OCI-M2 (cell line): ENCODE data around the gene TMEM72.
"Not testable (repeated sequence)": the region's sequence is repeated elsewhere in the genome, so short reads cannot be mapped to it uniquely, and the experiment has no call there.

Experiments used
- DNase-seq: peaks from one replicate; lab custom pipeline; 2025; ENCODE audit not compliant: unreplicated experiment; lab: John Stamatoyannopoulos, UW

Gene TMEM72

DNA sequence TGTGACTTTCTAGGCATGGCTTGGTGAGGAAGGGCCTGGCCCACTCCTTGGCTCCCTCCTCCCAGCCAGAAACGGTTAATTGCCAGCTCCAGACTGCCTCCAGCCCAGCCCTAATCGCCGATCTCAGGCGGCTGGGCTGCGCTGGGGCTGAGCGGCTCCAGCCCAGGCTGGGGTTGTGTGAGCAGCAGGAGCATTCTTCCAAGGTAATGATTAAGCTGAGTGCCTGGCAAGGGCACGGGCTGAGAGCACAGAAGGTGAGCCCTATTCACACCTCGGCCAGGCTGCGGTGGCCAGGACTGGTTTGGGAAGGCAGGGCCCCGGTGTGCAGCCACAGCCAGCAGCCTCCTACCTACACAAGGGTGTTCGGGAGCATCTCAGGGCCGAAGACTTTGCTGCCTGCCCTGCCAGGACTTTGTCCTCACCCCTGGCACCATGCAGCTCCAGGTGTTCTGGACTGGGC is at the start of gene TMEM72:
TMEM72 (plus strand) TSS at position 257 of the 460 bp plus-strand sequence; CDS start at position 433, 176 bp downstream.
- no peak for DNase-seq

DNA sequence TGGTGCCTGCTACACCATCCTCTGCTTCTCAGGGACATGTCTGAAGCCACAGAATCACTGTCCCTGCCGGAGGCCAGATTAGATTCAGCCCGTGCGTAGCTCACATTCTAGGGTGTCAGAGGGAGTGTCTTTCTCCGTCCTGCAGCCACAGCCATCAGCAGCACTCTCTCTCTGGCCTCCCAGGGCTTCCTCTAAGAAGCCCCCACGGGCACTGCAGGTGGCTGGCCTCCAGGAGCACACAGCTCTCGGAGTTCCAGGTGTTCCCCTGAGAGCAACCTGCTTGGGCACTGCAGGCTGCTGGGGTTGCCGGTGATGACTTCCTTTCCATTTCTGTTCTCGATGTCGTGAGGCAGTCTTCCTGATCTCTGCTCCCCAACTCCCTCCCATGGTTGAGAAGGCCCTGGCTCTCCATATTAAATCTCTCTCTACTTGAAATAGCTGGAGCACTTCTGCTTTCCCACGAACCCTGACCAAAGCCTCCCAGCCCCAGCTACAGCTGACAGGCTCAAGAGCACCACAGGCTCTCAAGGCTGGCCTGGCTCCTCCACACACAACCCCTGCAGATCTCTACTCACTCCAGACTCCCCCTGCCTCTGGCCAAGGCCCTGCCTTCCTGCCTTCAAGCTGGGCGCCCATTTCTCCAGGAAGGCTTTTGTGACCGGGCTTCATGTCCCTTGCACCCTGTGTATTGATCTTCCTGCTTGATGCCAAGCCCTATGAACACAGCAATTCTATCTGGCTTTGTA is 49.0 kb upstream of the TMEM72 start:
- DNase-seq, result no peak

DNA sequence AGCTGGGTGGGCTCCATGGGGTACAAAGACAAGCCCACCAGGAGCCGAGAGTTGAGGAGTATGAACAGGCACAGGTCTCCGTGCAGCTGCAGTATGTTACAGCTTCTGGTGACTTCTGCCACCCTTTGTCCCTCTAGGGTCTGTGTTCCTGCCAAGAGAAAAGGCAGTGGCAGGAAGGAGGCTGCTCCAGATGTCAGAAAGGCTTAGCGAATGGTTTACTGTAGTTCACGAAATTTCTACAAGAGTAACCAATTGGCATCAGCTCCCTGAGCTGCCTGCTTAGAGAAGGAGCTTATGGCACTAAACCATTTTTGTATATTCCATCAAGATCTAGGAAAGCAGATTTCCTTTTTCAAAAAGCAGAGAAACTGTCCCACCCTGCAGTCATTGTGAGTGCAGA is 48.2 kb upstream of the TMEM72 start:
- DNase-seq, result no peak

DNA sequence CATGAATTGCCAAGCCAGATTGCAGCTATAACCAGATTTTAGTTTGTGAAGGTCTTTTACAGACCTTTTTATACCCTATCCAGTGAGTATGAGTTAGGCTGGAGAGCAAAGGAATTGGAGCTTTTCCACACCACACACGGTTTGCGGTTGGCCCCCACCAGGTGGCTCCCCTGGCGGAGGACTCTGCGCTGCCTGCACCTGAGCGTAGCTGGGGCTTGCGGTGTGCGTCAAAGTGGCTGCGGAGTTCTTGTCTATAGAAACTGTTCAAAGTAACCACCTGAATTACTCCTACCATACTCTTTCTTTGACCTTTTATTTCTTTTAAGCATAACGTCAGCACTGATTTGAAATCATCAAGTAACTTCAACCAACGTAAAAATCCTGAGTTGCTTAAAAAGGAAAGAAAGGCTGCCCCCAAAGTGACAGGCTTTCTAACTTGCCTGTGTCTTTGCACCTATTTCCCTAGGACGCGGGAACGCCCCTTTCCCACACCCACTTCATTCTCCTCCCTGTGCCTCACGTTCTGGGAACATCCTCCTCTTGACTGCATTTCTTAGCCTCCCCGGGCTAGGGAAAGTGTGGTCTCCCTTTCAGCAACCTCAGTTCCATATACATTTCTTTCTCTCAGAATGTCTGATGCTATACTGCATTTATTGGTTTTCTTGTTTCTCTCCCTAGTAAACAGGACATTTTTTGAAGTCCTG is 47.6 kb upstream of the TMEM72 start:
- no peak for DNase-seq

DNA sequence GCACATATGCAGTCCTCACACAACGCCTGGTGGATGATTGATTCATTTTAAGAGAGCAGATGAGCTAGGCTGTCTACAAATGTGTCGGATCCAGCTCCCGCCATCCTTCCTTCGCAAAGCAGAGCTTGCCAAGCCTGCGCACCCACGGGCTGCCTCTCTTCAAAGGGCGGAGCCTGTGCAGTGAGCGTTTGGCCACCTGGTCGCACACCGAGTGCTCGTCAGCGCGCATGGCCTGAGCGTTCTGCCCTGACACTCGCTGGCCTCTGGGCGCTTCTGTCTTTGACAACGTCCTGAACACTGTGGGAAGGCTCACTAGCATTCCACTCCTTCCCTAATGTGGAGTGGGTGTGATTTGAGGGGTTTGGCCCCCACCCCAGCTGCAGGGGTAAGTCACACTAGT is 47.1 kb upstream of the TMEM72 start:
- no peak for DNase-seq

DNA sequence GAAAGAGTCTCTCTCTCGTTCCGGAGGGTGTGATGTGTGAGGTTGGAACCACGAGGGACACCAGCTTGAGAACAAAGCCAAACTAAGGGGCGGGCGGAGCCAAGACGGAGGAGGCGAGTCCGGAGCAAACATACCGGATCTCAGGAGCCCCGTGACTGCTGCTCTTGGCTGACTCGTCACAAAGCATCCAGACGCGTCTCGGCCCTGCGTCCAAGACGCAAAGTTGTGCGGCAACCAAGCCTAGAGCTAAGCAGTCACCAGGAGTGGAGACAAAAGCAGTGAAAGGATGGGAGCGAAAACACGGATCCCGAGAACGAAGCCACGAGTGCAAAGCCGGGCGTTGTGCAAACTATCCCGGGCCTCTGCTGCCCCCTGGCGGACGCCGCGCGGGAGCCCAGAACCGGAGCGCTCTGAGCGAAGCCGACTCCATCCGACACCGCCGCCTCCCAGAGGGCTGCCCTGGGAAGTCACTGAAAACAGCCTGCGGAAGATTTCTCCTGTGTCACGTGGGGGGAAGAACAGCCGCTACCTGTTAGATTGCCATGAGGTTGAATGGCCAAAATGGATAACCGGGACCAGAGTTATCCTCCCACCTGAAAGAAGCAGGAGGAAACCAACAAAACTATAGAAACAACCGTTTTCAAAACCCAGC is 46.4 kb upstream of the TMEM72 start:
- DNase-seq, result no peak

DNA sequence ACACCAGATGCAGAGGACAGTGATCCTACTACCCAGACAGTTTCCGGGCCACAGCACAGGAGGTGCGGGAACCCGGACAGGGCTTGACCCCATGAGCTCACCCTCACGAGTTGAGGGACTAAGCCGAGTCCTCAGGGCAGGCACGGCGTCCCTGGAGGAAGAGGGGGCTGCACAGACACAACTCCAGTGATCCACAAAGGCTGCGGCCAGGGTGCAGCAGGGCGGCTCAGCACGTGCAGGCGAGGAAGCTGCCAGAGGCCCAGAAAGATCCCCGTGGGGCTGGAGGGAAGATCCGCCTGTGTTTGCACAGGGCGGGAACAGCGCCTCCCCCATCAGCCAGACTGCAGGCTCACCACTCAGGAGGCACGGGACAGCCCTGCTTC is 45.9 kb upstream of the TMEM72 start:
- DNase-seq, result no peak

DNA sequence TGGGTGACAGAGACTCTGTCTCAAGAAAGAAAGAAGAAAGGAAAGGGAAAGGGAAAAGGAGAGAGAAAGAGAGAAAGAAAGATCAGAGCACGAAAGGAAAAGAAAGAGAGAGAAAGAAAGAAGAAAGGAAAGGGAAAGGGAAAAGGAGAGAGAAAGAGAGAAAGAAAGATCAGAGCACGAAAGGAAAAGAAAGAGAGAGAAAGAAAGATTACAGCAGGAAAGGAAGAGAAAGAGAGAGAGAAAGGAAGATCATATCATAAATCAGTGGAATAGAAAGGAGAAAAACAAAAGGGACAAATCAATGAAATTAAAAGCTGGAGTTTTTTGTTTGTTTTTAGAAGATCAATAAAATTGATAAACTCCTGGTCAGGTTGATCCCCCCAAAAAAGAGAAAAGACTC is 44.8 kb upstream of the TMEM72 start:
- DNase-seq, result not testable (repeated sequence)

DNA sequence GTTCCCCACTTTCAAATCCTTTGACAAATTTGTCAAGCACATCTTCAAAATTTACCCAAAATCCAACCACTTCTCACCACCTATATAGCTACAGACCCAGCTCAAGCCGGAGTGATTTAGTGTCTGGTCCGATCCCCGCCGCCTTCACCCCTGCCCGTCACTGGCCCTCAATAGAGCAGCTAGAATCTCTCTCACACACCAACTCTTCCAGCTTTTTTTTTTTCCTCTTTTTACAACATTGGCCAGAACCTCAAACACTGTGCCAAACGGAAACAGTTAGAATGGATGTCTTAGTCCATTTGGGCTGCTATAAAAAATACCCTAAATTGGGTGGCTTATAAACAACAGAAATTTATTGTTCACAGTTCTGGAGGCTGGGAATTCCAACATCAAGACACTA is 41.1 kb upstream of the TMEM72 start:
- no peak for DNase-seq

DNA sequence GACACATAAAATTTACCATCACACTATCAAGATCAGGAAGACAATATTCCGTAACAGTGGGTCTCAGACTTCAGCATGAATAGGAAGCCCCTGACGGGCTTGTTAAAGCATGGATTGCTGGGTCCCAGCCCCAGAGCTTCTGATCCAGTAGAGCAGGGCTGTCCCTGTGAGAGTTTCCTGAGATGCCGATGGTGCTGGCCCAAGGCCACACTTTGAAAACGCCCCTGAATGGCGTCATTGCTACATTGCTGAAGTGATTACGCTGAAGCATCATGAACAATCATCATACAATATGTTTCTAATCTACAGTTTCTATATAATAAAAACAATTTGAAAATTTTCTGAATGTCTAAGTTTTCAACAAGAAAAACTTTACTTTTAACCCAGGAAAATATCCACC is 38.0 kb upstream of the TMEM72 start:
- no peak for DNase-seq

DNA sequence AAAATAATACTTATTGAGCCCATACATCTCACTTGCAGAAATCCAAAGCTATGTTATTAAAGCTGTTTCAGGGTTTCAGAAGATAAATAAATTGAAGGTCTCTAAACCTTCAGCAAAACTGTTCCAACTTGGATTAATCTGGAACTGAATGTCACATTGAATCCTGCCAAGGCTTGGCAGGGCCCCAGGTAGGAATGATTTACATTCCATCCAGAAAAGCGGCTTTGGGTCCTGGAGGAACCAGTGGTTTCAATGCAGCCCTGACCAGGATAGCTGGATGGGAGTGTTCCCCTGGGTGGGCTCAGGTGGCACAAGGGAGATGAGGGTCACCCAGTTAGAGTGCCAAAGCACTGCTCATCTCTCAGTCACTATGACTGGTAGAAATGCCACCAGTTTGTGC is 37.0 kb upstream of the TMEM72 start:
- DNase-seq, result no peak

DNA sequence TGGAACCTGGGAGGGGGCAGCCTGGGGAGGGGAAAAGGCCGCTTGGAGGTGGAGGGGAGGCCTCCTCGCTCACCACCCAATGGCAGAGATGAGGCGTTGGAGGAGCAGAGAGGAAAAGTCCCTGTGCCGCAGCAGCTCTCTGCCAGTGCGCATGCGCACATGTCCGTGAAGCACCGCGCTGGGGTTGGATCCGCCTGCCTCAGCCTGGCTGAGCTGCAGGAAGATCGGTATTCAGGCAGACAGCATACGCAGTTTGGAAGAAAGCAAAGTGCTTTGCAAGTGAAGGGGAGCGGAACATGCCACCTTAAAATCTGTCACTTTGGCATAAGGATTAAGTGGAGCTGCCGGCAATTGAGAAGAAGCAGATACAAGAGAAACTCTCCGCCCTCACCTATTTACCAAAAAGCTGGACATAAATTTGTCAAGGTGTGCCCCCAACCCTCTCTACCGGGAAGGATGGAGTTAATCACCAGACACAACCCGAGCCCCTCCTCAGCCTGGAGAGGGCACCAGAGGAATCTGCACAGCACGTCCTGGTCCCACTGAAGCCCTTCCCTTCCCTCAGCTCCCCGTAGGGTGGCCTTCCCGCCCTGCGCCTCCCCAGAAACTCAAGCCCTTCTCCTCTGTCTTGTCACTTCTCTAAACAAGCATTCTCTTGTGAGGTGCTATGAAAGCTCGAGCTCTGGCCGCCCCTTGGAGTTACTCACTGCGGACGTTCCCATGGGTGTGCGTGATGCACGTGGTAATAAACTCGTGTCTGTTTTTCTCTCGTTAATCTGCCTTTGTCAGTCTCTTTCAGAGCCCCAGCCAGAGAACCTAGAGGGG is 32.2 kb upstream of the TMEM72 start:
- no peak for DNase-seq

DNA sequence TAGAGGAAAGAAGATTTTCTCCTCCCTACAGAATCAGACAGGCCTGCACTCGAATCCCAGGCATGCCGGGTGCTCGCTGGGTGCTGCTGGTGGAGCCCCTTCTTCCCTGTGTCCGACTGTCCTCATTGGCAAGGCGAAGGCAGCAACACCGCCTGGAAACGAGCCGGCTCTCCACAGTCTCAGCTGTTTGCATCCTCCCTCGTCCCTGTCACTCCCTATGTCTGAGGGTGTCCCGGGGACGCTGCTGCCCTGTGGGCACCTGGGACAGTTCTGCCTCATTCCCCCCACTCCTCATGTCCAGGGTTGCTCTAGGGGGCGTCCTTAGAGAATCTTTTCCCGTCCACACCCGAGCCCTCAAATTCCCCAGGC is 31.6 kb upstream of the TMEM72 start:
- DNase-seq, result no peak

DNA sequence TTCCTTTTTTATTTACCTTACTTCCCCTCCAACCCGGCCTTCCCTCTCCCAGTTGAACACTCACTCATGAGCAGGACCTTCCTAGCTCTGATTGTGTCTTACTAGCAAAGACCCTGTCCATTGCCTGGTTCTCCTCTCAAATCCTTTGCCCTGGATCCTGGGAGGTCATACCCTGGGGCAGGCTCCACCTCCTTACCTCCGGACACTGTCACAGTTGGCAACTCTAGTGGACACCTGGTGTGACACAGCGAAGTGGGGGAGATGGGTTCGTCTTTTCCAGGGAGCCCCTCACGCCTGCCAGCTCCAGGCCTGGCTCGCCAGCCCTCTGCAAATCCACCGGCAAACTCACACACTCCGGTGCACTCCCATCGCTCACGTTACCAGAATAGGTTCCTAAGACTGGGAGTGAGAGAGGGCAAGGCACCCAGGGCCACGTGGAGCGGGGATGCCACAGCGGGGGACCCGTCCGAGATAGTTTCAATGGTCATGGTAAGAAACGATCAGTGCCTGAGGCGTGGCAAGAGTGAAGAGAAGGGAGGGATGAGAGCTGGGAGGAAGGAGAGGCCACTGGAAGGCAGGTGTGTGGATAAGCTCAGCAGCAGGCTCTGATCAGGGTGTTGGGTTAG is 30.9 kb upstream of the TMEM72 start:
- DNase-seq, result no peak

DNA sequence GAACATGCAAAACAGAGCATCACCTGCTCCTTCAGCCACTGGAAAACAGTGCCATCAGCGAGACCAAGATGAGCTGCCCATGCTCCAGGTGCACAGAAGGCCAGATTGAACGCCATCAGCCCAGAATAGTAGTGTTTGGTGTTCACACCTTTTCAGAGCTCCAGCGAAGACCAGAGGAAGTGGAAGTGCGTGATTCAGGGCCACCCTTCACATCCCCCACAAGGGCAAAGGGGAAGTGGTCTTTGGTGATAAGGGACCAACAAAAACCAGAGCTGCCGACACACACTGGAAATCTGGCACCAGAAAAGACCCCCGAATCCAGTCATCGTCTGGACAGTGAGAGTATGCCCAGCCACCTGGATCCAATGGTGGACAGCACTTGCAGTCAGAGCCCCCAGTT is 29.5 kb upstream of the TMEM72 start:
- no peak for DNase-seq

DNA sequence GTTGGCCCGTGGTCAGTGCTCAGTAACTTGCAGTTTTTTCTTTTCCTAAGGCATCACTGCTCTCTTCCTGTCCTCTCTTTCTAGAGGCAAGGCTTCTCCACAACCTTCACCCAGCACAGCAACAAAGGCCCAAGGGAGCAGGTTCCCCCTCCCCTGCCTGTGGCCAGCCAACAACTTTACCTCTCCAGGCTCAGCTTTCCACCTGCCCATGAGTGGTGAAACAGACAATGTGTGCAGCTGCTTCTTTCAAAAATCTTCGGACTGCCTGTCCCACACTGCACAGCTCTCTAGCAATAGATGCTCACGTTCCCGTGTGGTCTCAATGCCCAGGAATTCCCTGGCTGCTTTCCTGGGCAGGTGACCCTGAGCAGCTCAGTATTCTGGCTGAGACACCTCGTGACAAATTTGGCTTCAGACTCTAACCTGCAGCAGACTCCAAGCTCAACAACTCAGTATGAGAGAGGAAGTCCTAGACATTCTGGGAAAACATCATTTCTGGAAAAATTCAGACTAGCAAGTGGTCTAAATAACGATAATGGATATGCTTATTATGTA is 28.9 kb upstream of the TMEM72 start:
- no peak for DNase-seq

DNA sequence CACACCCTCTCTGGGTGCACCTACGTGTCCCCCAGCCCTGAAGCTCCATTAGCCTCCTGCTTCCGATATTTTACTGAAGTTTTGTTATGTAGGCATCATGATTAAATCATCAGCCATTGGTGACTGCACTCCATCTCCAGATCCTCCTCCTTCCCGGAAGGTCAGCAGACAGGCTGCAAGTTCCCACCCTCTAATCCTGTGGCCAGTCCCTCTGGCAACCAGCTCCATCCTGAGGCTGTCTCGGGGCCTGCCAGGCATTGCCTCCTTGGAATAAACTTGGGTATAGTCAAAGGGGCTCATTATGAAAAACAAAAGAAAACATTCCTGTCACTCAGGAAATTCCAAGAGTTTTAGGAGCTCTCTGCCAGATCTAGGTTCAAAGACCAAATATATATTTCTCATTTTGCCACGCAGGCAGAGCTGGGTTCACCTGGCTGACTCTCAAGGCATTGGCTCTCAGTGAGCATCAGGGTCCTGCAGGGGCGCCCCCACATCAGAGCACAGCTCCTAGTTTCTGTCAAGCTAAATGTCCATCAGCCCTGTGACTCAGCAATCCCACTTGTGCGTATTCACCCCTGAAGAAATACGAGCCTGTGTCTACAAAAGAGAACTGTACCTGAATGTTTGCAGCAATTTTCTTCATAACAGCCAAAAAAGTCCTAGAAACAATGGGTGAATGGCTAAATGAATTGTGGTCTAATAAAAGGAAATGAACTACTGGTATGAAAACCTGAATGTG is 27.4 kb upstream of the TMEM72 start:
- DNase-seq, result no peak

DNA sequence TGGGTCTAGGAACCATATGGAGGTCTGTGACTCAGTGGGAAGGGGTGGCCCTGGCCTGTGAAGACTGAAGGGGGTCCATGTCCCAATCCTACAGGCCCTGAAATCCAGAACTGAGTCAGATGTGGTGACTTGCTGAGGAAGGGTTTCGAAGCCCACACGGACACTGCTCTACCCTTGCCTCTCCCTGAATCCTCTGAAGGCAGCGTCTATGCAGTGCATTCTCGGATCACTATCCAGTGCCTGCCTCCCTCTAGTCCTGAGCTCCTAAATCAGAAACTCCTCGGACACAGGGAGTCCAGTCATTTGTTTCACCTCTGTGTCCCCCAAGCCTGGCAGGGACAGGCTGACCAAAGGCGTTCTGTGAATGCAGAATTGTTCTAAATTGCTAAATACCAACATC is 25.4 kb upstream of the TMEM72 start:
- no peak for DNase-seq

DNA sequence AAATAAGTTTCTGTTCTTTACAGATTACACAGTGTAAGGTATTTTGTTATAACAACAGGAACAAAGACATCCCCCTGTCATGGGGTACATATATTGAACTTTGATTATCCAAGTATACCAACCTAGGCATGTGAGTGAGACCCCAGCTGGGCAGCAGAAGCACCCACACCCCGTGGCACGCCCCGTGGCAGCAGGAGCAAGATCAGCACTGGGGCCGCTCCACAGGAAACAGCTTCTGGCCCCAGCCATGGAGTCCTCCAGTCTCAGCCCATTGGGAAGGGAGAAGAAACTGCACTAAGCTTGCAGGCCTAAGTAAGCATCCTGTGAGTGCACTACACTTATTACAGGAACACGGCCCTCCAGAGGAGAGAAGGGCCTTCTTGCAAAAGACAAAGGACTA is 24.2 kb upstream of the TMEM72 start:
- DNase-seq, result no peak

DNA sequence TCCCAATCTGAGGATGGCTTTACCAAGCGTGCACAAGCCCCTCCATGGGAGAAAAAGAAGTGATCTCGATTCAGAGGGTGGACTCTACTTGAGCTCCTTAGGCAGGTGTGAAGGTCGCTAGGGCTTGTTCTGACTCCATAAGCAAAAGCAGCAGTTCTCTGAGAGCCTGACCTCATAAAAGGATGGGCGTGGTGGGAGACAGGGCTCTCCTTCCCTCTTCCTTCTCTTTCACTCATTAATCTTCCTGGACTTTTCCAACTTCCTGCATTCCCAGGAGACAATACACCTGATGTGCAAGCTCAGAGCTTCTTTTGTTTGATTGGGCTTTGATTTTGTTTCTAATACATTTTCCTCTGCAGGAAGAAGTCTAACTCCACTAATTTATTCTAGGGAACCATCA is 22.3 kb upstream of the TMEM72 start:
- DNase-seq, result no peak
